SU-DHL-6 (cell line): Measurements from ENCODE around the gene PTCRA.

Source experiments
- H2AFZ ChIP-seq: fragments of 200-600 bp; sonication (generic); 2 replicates; pipeline ENCODE4 v1.6.1; 2014; ENCODE audit warnings: low read depth, mild to moderate bottlenecking, moderate library complexity, mixed read lengths, antibody characterized with exemption, low read length; ENCODE audit not compliant: severe bottlenecking
- H3F3A ChIP-seq: fragments of 200-600 bp; shearing (Covaris generic); 2 replicates; pipeline ENCODE4 v1.6.0; 2016; ENCODE audit warnings: antibody characterized with exemption, mild to moderate bottlenecking; ENCODE audit not compliant: insufficient read depth
- H3K27ac ChIP-seq: fragments of 200-600 bp; sonication (generic); 2 replicates; pipeline ENCODE4 v1.5.1; 2016; ENCODE audit warnings: low read depth, mild to moderate bottlenecking, low read length, moderate library complexity, mixed read lengths
- H3K27me3 ChIP-seq: fragments of 200-600 bp; sonication (generic), shearing (Covaris generic); 2 replicates; pipeline ENCODE4 v1.6.0; 2014; ENCODE audit warnings: mild to moderate bottlenecking, low read length
- H3K36me3 ChIP-seq: fragments of 200-600 bp; sonication (generic); 2 replicates; pipeline ENCODE4 v1.6.1; 2014; ENCODE audit warnings: mild to moderate bottlenecking, low read length, mixed read lengths
- H3K4me2 ChIP-seq: fragments of 300-600, 200-600 bp; shearing (Covaris generic), sonication (generic); 2 replicates; pipeline ENCODE4 v1.6.0; 2014; ENCODE audit warnings: low read length, low read depth, mild to moderate bottlenecking; ENCODE audit not compliant: poor library complexity, severe bottlenecking
- H3K4me3 ChIP-seq: fragments of 200-600 bp; sonication (generic); 2 replicates; pipeline ENCODE4 v1.5.1; 2014; ENCODE audit warnings: antibody characterized with exemption, low read length, mild to moderate bottlenecking, mixed read lengths; ENCODE audit not compliant: insufficient read depth, poor library complexity, severe bottlenecking
- H3K79me2 ChIP-seq: fragments of 200-600 bp; sonication (generic); 2 replicates; pipeline ENCODE4 v1.6.1; 2014; ENCODE audit warnings: mild to moderate bottlenecking, low read length, moderate library complexity; ENCODE audit not compliant: insufficient read depth
- H3K9ac ChIP-seq: fragments of 200-600 bp; sonication (generic); 2 replicates; pipeline ENCODE4 v1.7.0; 2014; ENCODE audit warnings: mild to moderate bottlenecking, low read length
- H3K9me2 ChIP-seq: fragments of 200-600 bp; sonication (generic); replicated peaks from 2 replicates; pipeline ENCODE4 v1.6.1; 2014; ENCODE audit warnings: low read length; ENCODE audit not compliant: insufficient read depth
- H3K9me3 ChIP-seq: fragments of 200-600 bp; sonication (generic); 2 replicates; pipeline ENCODE4 v1.6.1; 2014; ENCODE audit warnings: low read length, mixed read lengths; ENCODE audit not compliant: insufficient read depth
- H4K20me1 ChIP-seq: fragments of 200-600 bp; sonication (generic); 2 replicates; pipeline ENCODE4 v1.6.1; 2014; ENCODE audit warnings: low read depth, mild to moderate bottlenecking, antibody characterized with exemption, low read length, moderate library complexity, mixed read lengths
- EZH2phosphoT487 ChIP-seq: fragments of 200-600 bp; sonication (generic), shearing (Covaris generic); conservative IDR thresholded peaks from 2 replicates; pipeline ENCODE4 v1.6.1; 2018; ENCODE audit warnings: mild to moderate bottlenecking, antibody characterized with exemption, low read length, moderate library complexity, mixed read lengths
- TF ChIP-seq, protein P1 (sequence below): fragments of 200-600 bp; sonication (generic); IDR thresholded peaks from one replicate; pipeline ENCODE4 v1.5.1; 2017; ENCODE audit warnings: antibody characterized with exemption, mild to moderate bottlenecking, low read length, moderate library complexity; ENCODE audit not compliant: insufficient read depth, poor library complexity, severe bottlenecking

The PTCRA gene

DNA sequence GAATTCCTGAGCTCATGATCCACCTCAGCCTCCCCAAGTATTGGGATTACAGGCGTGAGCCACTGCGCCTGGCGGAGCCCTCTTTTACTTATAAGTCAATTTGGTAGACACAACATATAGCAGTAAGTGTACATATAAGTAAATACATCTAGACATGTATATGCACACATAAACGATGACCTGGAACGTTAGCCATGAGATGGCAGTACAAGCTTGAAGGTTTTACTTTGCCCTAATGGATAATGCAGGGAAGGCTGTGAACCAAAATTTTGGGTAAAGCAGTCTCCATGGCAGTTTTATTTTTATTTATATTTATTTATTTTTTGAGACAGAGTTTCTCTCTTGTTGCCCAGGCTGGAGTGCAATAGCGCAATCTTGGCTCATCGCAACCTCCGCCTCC lies 42.3 kb downstream of the PTCRA start:
- H3K9me2 ChIP-seq: no peaks in the 10 kb centered on the region
- H3K9ac ChIP-seq: no peak overlapping the region
- no peaks in the 10 kb centered on the region for H3K9me3 ChIP-seq

DNA sequence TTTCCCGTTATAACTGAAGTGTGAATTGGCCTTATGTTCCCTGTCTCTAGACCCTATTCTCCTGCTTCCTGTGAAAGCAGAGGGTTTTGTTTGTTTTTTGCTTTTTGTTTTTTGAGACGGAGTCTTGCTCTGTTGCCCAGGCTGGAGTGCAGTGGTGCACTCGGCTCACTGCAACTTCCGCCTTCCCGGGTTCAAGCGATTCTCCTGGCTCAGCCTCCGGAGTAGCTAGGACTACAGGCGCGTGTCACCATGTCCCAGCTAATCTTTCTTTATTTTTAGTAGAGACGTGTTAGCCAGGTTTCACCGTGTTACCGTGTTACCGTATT lies 44.0 kb downstream of the PTCRA start:
- H3K4me2 ChIP-seq: peak overlapping the region; percentile 52
- no peaks in the 10 kb centered on the region for H3K79me2 ChIP-seq
- H3K9ac ChIP-seq: peak overlapping the region; percentile 27; the same call in 1 of the 2 replicates
- no peaks in the 10 kb centered on the region for H3F3A ChIP-seq
- no peaks in the 10 kb centered on the region for H4K20me1 ChIP-seq
- H3K4me3 ChIP-seq: peak overlapping the region; percentile 28
- TF ChIP-seq, protein P1, sequence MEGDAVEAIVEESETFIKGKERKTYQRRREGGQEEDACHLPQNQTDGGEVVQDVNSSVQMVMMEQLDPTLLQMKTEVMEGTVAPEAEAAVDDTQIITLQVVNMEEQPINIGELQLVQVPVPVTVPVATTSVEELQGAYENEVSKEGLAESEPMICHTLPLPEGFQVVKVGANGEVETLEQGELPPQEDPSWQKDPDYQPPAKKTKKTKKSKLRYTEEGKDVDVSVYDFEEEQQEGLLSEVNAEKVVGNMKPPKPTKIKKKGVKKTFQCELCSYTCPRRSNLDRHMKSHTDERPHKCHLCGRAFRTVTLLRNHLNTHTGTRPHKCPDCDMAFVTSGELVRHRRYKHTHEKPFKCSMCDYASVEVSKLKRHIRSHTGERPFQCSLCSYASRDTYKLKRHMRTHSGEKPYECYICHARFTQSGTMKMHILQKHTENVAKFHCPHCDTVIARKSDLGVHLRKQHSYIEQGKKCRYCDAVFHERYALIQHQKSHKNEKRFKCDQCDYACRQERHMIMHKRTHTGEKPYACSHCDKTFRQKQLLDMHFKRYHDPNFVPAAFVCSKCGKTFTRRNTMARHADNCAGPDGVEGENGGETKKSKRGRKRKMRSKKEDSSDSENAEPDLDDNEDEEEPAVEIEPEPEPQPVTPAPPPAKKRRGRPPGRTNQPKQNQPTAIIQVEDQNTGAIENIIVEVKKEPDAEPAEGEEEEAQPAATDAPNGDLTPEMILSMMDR: no peak
- TF ChIP-seq EZH2phosphoT487: no peak
- peak overlapping the region; percentile 3 for H2AFZ ChIP-seq
- no peaks in the 10 kb centered on the region for H3K9me2 ChIP-seq
- no peaks in the 10 kb centered on the region for H3K36me3 ChIP-seq
- no peak overlapping the region for H3K27ac ChIP-seq
- no peaks in the 10 kb centered on the region for H3K27me3 ChIP-seq
- no peaks in the 10 kb centered on the region for H3K9me3 ChIP-seq

More for the DNA sequence above, 42.3 kb downstream of the PTCRA start:
- H3K36me3 ChIP-seq: no peaks in the 10 kb centered on the region
- no peaks in the 10 kb centered on the region for H3K27me3 ChIP-seq
- H3K4me2 ChIP-seq: no peak overlapping the region
- TF ChIP-seq EZH2phosphoT487: no peak
- TF ChIP-seq, protein P1: no peak
- H3K27ac ChIP-seq: no peak overlapping the region
- H3F3A ChIP-seq: no peaks in the 10 kb centered on the region
- H3K79me2 ChIP-seq: no peaks in the 10 kb centered on the region
- H2AFZ ChIP-seq: no peak overlapping the region
- H4K20me1 ChIP-seq: no peaks in the 10 kb centered on the region
- H3K4me3 ChIP-seq: no peak overlapping the region

DNA sequence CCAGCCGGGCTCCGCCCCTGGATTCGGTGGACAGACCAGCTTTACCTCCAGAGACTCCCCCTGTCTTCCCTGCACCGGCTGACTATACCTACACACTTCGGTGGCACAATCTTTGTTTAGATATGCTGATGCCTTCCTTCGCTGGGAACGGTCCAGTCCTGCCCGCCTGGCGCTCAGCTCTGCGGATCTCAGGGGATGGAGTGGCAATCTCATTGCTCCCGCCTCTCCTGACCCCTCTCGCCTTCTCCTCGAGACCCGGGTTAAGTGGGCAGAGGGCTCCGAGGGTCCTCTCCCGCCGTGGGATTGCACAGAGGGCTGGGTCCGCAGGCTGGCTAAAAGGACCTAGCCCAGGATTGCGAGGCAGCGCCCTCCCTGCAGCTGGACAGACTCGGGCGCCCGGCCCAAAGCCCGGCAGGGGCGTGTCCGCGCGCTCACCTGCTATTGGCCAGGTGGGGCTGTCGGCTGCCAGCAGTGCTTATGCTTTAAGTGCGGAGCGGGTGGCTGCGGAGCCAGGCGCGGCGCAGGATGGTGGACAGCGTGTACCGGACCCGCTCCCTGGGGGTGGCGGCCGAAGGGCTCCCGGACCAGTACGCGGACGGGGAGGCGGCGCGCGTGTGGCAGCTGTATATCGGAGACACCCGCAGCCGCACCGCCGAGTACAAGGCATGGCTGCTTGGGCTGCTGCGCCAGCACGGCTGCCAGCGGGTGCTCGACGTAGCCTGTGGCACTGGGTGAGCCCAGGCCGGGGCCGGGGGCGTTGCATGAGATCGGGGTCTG lies 44.6 kb downstream of the PTCRA start, which contains the start of gene GNMT:
GNMT (plus strand) TSS at position 512 of the 777 bp plus-strand sequence; CDS start at position 526, 14 bp downstream.
- H3K27me3 ChIP-seq: no peaks in the 10 kb centered on the region
- H3K36me3 ChIP-seq: no peaks in the 10 kb centered on the region
- no peaks in the 10 kb centered on the region for H3F3A ChIP-seq
- no peaks in the 10 kb centered on the region for H4K20me1 ChIP-seq
- no peaks in the 10 kb centered on the region for H3K79me2 ChIP-seq
- H3K9me3 ChIP-seq: no peaks in the 10 kb centered on the region
- H3K4me2 ChIP-seq: peak within 1 kb of the TSS; percentile 52
- peak within 1 kb of the TSS; percentile 3 for H2AFZ ChIP-seq
- no peak within 1 kb of the TSS for H3K27ac ChIP-seq
- peak within 1 kb of the TSS; percentile 27; the same call in 1 of the 2 replicates for H3K9ac ChIP-seq
- TF ChIP-seq, protein P1: no peak
- TF ChIP-seq EZH2phosphoT487: no peak
- H3K9me2 ChIP-seq: no peaks in the 10 kb centered on the region
- H3K4me3 ChIP-seq: peak within 1 kb of the TSS; percentile 28
